Measurements from ENCODE around the gene CCL11. TPM values are rescaled to one million over a fixed set of nuclear protein-coding genes. Genes with fewer than 3 reads are reported as not detected.
A peak's percentile ranks its signal among the peaks of the same experiment; 100 is the strongest.

Gene CCL11
- total RNA-seq, 3 donors from 2014 or later (not counting 1 experiment from before 2014, with no cell fraction given), result not detected

GRCh38 chr17:34242587-34243363 lies 42.8 kb upstream of the CCL11 start:
- Mint-ChIP-seq H3K9me3 (no peaks in the 10 kb centered on the region), H3K4me1 (no peaks in the 10 kb centered on the region), H3K27ac (no peak overlapping the region), H3K4me3 (no peak overlapping the region), H3K36me3 (no peaks in the 10 kb centered on the region), H3K27me3 (ENCODE audit: low read depth in 2 of 2) (peaks cover 3 to 10% of the 10 kb centered on the region in 2 donors)
- no peak overlapping the region for H3K4me3 ChIP-seq (ENCODE audit: low read length)
- intact Hi-C loops (cut with micrococcal nuclease), result no loop called here
- no peaks in the 10 kb centered on the region for H3K36me3 ChIP-seq (ENCODE audit: control insufficient read depth, insufficient read depth, low read length)
- TF ChIP-seq, protein P1, sequence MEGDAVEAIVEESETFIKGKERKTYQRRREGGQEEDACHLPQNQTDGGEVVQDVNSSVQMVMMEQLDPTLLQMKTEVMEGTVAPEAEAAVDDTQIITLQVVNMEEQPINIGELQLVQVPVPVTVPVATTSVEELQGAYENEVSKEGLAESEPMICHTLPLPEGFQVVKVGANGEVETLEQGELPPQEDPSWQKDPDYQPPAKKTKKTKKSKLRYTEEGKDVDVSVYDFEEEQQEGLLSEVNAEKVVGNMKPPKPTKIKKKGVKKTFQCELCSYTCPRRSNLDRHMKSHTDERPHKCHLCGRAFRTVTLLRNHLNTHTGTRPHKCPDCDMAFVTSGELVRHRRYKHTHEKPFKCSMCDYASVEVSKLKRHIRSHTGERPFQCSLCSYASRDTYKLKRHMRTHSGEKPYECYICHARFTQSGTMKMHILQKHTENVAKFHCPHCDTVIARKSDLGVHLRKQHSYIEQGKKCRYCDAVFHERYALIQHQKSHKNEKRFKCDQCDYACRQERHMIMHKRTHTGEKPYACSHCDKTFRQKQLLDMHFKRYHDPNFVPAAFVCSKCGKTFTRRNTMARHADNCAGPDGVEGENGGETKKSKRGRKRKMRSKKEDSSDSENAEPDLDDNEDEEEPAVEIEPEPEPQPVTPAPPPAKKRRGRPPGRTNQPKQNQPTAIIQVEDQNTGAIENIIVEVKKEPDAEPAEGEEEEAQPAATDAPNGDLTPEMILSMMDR (IDR thresholded peaks at IDR 0.05), result no peak
- H3K27me3 ChIP-seq (ENCODE audit: control insufficient read depth, insufficient read depth, low read length), result no peaks in the 10 kb centered on the region
- no peaks in the 10 kb centered on the region for H3K9me3 ChIP-seq (ENCODE audit: control insufficient read depth, insufficient read depth, low read length)
- WGBS (ENCODE audit: insufficient coverage), result 39% methylated on average over 8 of the region's 8 CpGs
- H3K4me1 ChIP-seq (ENCODE audit: control insufficient read depth, insufficient read depth, low read length), result peaks cover 9% of the 10 kb centered on the region
- ATAC-seq (peak in 1 of 3 donors; percentile 44), DNase-seq (no peak)
- H3K27ac ChIP-seq (ENCODE audit: low read length), result no peak overlapping the region

- no peak for DNase-seq
- Mint-ChIP-seq H3K4me3 (no peak overlapping the region), H3K4me1 (no peaks in the 10 kb centered on the region), H3K27me3 (ENCODE audit: low read depth in 2 of 2) (peaks cover 3 to 10% of the 10 kb centered on the region in 2 donors), H3K9me3 (no peaks in the 10 kb centered on the region), H3K36me3 (no peaks in the 10 kb centered on the region), H3K27ac (no peak overlapping the region)
- no peaks in the 10 kb centered on the region for H3K27me3 ChIP-seq (ENCODE audit: control insufficient read depth, insufficient read depth, low read length)
- no peak overlapping the region for H3K27ac ChIP-seq (ENCODE audit: low read length)
- no peaks in the 10 kb centered on the region for H3K36me3 ChIP-seq (ENCODE audit: control insufficient read depth, insufficient read depth, low read length)
- H3K9me3 ChIP-seq (ENCODE audit: control insufficient read depth, insufficient read depth, low read length), result no peaks in the 10 kb centered on the region
- 72% methylated on average over 7 of the region's 7 CpGs for WGBS (ENCODE audit: insufficient coverage)
- no peak for ATAC-seq
- TF ChIP-seq, protein P1 (IDR thresholded peaks at IDR 0.05), result no peak
- peaks cover 9% of the 10 kb centered on the region for H3K4me1 ChIP-seq (ENCODE audit: control insufficient read depth, insufficient read depth, low read length)
- H3K4me3 ChIP-seq (ENCODE audit: low read length), result no peak overlapping the region
- intact Hi-C loops (cut with micrococcal nuclease), result no loop called here
Measured at GRCh38 chr17:34243364-34244320, 41.9 kb upstream of the CCL11 start.

DNA sequence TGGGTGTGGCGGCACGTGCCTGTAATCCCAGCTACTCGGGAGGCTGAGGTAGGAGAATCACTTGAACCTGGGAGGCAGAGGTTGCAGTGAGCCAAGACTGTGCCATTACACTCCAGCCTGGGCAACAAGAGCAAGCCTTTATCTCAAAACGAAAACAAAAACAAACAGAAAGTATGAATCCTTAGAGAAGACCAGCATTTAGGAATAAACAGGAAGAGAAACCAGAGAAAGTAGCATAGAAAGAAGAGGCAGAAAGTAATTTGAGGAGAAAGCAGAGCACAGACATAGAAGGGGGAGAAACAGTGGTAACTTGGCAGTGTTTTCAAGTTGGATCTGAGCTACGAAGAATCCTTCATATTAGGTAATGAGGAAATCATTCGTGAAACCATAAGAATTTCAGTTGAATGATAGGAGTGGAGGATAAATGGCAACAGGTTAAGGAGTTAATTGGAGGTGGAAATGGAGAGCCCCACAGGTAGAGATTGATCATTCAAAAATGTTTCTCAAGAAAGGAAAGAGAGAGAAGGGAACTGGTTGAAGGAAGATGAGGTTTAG lies 40.1 kb upstream of the CCL11 start:
- Histone ChIP-seq H3K9me3 (ENCODE audit: control insufficient read depth, insufficient read depth, low read length) (no peaks in the 10 kb centered on the region), H3K36me3 (ENCODE audit: control insufficient read depth, insufficient read depth, low read length) (no peaks in the 10 kb centered on the region), H3K27ac (ENCODE audit: low read length) (no peak overlapping the region), H3K4me1 (ENCODE audit: control insufficient read depth, insufficient read depth, low read length) (peaks cover 12% of the 10 kb centered on the region), H3K27me3 (ENCODE audit: control insufficient read depth, insufficient read depth, low read length) (no peaks in the 10 kb centered on the region), H3K4me3 (ENCODE audit: low read length) (no peak overlapping the region)
- ATAC-seq, result no peak
- no peaks in the 10 kb centered on the region for H3K9me3 Mint-ChIP-seq
- H3K27me3 Mint-ChIP-seq (ENCODE audit: low read depth in 2 of 2), result peaks cover 3 to 6% of the 10 kb centered on the region in 2 donors
- WGBS (ENCODE audit: insufficient coverage), result 92% methylated on average over 6 of the region's 6 CpGs
- no peak overlapping the region for H3K27ac Mint-ChIP-seq
- H3K4me3 Mint-ChIP-seq, result no peak overlapping the region
- no peaks in the 10 kb centered on the region for H3K4me1 Mint-ChIP-seq
- H3K36me3 Mint-ChIP-seq, result no peaks in the 10 kb centered on the region
- TF ChIP-seq, protein P1 (IDR thresholded peaks at IDR 0.05), result no peak
- intact Hi-C loops (cut with micrococcal nuclease), result no loop called here
- no peak for DNase-seq

Data from natural killer cell (primary cell).